ENCODE results near the gene TXNDC9.

GRCh38 chr2:99299580-99299979, 36.6 kb downstream of the TXNDC9 start:
- TF ChIP-seq POLR2A (IDR thresholded peaks at IDR 0.05; ENCODE audit: low read length) (no peak), GATA1 (IDR thresholded peaks at IDR 0.05; ENCODE audit: low read depth, low read length) (no peak)

All from erythroblast (primary cell).